ENCODE data around the gene FBXW8.

DNA sequence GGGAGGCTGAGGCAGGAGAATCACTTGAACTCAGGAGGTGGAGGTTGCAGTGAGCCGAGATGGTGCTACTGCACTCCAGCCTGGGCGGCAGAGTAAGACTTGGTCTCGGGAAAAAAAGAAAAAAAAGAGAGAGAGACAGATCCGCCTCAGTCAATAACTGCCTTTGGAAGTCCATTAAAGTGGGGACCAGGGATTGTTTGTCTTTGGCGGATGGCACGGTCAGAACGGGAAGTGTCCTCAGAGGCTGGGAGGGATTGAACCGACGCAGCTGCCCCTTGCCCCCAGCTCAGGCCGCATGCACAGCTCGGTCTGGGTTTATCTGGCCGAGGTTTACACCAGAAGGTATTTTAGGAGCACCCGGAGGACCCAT, 134.0 kb downstream of the FBXW8 start:
- TF ChIP-seq, protein P1, sequence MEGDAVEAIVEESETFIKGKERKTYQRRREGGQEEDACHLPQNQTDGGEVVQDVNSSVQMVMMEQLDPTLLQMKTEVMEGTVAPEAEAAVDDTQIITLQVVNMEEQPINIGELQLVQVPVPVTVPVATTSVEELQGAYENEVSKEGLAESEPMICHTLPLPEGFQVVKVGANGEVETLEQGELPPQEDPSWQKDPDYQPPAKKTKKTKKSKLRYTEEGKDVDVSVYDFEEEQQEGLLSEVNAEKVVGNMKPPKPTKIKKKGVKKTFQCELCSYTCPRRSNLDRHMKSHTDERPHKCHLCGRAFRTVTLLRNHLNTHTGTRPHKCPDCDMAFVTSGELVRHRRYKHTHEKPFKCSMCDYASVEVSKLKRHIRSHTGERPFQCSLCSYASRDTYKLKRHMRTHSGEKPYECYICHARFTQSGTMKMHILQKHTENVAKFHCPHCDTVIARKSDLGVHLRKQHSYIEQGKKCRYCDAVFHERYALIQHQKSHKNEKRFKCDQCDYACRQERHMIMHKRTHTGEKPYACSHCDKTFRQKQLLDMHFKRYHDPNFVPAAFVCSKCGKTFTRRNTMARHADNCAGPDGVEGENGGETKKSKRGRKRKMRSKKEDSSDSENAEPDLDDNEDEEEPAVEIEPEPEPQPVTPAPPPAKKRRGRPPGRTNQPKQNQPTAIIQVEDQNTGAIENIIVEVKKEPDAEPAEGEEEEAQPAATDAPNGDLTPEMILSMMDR (IDR thresholded peaks at IDR 0.05) = no peak
- no peak for TF ChIP-seq POLR2A (IDR thresholded peaks at IDR 0.05)
